ENCODE data around the gene TMEM87B. TPM values are rescaled to one million over a fixed set of nuclear protein-coding genes. Genes with fewer than 3 reads are reported as not detected.

Gene TMEM87B
- total RNA-seq, 1 experiment from 2014 or later, result 14.8 TPM

DNA sequence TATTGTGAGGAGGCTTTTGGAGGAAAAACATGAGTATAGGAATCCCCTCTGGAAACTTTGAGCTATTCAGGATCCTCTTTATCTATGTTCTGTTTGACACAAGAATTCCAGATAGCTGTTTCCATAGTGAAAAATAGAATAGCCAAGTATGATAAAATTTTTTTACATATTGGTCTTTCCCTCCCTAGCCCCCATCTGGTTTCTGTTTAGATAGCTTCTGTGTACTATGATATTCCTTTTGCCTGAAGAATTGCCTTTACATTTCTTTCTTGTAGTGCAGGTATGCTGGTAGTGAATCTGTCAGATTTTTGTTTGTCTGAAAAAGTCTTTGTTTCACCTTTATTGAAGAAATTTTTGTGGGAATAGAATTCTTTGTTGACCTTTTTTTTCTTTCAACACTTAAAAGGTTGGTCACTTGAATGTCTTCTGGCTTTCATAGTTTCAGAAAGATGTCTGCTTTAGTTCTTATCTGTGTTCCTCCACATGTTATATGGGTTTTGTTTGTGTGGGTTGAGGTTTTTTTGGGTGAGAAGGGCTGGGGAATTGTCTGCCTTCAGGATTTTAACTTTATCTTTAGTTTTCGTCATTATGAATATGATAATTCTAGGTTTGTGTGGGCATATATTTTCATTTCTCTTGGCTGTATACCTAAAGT is 53.2 kb downstream of the TMEM87B start:
- Histone ChIP-seq H3K27ac (ENCODE audit: low read depth, low read length) (no peak overlapping the region), H3K79me2 (ENCODE audit: insufficient read depth, low read length) (no peaks in the 10 kb centered on the region), H2AFZ (ENCODE audit: low read depth, low read length, poor library complexity, severe bottlenecking) (no peak overlapping the region), H3K27me3 (ENCODE audit: insufficient read depth, low read length) (no peaks in the 10 kb centered on the region), H4K20me1 (ENCODE audit: insufficient read depth) (no peaks in the 10 kb centered on the region), H3K36me3 (ENCODE audit: control insufficient read depth in 1 of 2, insufficient read depth in 2 of 2, low read length in 2 of 2) (peaks cover 5 to 28% of the 10 kb centered on the region in 2 experiments), H3K4me3 (replicated peaks in 1 of 2; ENCODE audit: low read depth in 1 of 2, low read length in 2 of 2) (no peak overlapping the region), H3K4me2 (ENCODE audit: low read length) (no peak overlapping the region), H3K9me3 (ENCODE audit: control insufficient read depth in 1 of 2, insufficient read depth in 1 of 2, low read depth in 1 of 2, low read length in 2 of 2) (peaks cover 9 to 12% of the 10 kb centered on the region in 2 experiments; a peak in 3 of 4 replicates), H3K9me2 (ENCODE audit: insufficient read depth) (no peaks in the 10 kb centered on the region), H3K9ac (ENCODE audit: low read length) (no peak overlapping the region), H3K4me1 (ENCODE audit: control insufficient read depth in 1 of 2, insufficient read depth in 2 of 2, low read length in 2 of 2) (no peaks in the 10 kb centered on the region)
- ChIA-PET POLR2A (no interaction called here), CTCF (no interaction called here), RAD21 (ENCODE audit: low non-redundant PET in 1 of 2, low total read pairs in 2 of 2, uncharacterized antibody in 2 of 2, unreplicated experiment in 2 of 2) (no interaction called here)
- no peak for ATAC-seq
- BruUV-seq (replicated peaks), result no TSS peak
- intact Hi-C loops (cut with micrococcal nuclease), result no loop called here
- no peak for DNase-seq (ENCODE audit: low read depth, low spot score)
- TF ChIP-seq EGR1 (IDR thresholded peaks at IDR 0.05; ENCODE audit: low read depth) (no peak), EZH2phosphoT487 (IDR thresholded peaks at IDR 0.05; ENCODE audit: borderline replicate concordance) (no peak), RAD21 (IDR thresholded peaks at IDR 0.05; ENCODE audit: low read depth) (no peak), JUND (IDR thresholded peaks at IDR 0.05) (no peak), ELF1 (IDR thresholded peaks at IDR 0.05; ENCODE audit: borderline replicate concordance, low read depth) (no peak), SIN3A (IDR thresholded peaks at IDR 0.05; ENCODE audit: low read depth) (no peak), POLR2A (IDR thresholded peaks at IDR 0.05; ENCODE audit: borderline replicate concordance, extremely low read depth, insufficient read depth, insufficient read length) (no peak), EZH2 (IDR thresholded peaks at IDR 0.05) (no peak), ZFX (IDR thresholded peaks at IDR 0.05) (no peak), CBX3 (IDR thresholded peaks at IDR 0.05; ENCODE audit: low read depth) (no peak), CEBPB (IDR thresholded peaks at IDR 0.05; ENCODE audit: low read depth) (no peak), FOSL1 (IDR thresholded peaks at IDR 0.05; ENCODE audit: low read depth) (no peak), ZNF274 (IDR thresholded peaks at IDR 0.05; ENCODE audit: low read depth, low read length) (no peak), POLR2AphosphoS5 (IDR thresholded peaks at IDR 0.05; ENCODE audit: low read depth, low read length) (no peak), SRF (IDR thresholded peaks at IDR 0.05; ENCODE audit: low read depth) (no peak), TCF7L2 (IDR thresholded peaks at IDR 0.05; ENCODE audit: borderline replicate concordance, extremely low read depth, insufficient read depth, insufficient read length) (no peak)
- TF ChIP-seq, protein P1, sequence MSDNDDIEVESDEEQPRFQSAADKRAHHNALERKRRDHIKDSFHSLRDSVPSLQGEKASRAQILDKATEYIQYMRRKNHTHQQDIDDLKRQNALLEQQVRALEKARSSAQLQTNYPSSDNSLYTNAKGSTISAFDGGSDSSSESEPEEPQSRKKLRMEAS (IDR thresholded peaks at IDR 0.05), result no peak
- TF ChIP-seq, protein P2, sequence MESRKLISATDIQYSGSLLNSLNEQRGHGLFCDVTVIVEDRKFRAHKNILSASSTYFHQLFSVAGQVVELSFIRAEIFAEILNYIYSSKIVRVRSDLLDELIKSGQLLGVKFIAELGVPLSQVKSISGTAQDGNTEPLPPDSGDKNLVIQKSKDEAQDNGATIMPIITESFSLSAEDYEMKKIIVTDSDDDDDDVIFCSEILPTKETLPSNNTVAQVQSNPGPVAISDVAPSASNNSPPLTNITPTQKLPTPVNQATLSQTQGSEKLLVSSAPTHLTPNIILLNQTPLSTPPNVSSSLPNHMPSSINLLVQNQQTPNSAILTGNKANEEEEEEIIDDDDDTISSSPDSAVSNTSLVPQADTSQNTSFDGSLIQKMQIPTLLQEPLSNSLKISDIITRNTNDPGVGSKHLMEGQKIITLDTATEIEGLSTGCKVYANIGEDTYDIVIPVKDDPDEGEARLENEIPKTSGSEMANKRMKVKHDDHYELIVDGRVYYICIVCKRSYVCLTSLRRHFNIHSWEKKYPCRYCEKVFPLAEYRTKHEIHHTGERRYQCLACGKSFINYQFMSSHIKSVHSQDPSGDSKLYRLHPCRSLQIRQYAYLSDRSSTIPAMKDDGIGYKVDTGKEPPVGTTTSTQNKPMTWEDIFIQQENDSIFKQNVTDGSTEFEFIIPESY (IDR thresholded peaks at IDR 0.05; ENCODE audit: extremely low read depth, insufficient replicate concordance, low read length), result no peak
- TF ChIP-seq, protein P3, sequence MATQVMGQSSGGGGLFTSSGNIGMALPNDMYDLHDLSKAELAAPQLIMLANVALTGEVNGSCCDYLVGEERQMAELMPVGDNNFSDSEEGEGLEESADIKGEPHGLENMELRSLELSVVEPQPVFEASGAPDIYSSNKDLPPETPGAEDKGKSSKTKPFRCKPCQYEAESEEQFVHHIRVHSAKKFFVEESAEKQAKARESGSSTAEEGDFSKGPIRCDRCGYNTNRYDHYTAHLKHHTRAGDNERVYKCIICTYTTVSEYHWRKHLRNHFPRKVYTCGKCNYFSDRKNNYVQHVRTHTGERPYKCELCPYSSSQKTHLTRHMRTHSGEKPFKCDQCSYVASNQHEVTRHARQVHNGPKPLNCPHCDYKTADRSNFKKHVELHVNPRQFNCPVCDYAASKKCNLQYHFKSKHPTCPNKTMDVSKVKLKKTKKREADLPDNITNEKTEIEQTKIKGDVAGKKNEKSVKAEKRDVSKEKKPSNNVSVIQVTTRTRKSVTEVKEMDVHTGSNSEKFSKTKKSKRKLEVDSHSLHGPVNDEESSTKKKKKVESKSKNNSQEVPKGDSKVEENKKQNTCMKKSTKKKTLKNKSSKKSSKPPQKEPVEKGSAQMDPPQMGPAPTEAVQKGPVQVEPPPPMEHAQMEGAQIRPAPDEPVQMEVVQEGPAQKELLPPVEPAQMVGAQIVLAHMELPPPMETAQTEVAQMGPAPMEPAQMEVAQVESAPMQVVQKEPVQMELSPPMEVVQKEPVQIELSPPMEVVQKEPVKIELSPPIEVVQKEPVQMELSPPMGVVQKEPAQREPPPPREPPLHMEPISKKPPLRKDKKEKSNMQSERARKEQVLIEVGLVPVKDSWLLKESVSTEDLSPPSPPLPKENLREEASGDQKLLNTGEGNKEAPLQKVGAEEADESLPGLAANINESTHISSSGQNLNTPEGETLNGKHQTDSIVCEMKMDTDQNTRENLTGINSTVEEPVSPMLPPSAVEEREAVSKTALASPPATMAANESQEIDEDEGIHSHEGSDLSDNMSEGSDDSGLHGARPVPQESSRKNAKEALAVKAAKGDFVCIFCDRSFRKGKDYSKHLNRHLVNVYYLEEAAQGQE (IDR thresholded peaks at IDR 0.05; ENCODE audit: low read depth), result no peak

Data from HCT116 (cell line).